Ectodermal cell (in vitro differentiated cells): ENCODE data around the gene ATP9A.
"Not testable (repeated sequence)": the region's sequence is repeated elsewhere in the genome, so short reads cannot be mapped to it uniquely, and the experiment has no call there.

Experiments used
- H3K27ac ChIP-seq: 2 replicates; pipeline ENCODE4 v1.7.0; 2013; ENCODE audit warnings: mild to moderate bottlenecking, low read depth, low read length; ENCODE audit not compliant: insufficient read depth, poor library complexity, severe bottlenecking
- H3K27me3 ChIP-seq: 2 replicates; pipeline ENCODE4 v1.7.0; 2013; ENCODE audit warnings: mild to moderate bottlenecking, low read length; ENCODE audit not compliant: insufficient read depth, control insufficient read depth, poor library complexity, severe bottlenecking
- H3K36me3 ChIP-seq: one replicate; pipeline ENCODE4 v1.7.0; 2013; ENCODE audit warnings: low read length; ENCODE audit not compliant: control insufficient read depth, insufficient read depth
- H3K4me1 ChIP-seq: one replicate; pipeline ENCODE4 v1.7.0; 2013; ENCODE audit warnings: low read length; ENCODE audit not compliant: control insufficient read depth, insufficient read depth
- H3K4me3 ChIP-seq: 2 replicates; pipeline ENCODE4 v1.7.0; 2013; ENCODE audit warnings: low read depth, low read length, control low read depth; ENCODE audit not compliant: insufficient read depth
- H3K9me3 ChIP-seq: 2 replicates; pipeline ENCODE4 v1.7.0; 2013; ENCODE audit warnings: mild to moderate bottlenecking, low read length, moderate library complexity; ENCODE audit not compliant: control insufficient read depth
- WGBS, 2 experiments: methylation state at CpG; one replicate each; pipeline ENCODE4 v1.1.7; 2013; ENCODE audit warnings: missing lambda C conversion rate in 2 of 2; 5-methylcytosine and 5-hydroxymethylcytosine counted together

The ATP9A gene

GRCh38 chr20:51792960-51793359 lies 24.8 kb upstream of the ATP9A start:
- peaks cover 53% of the 10 kb centered on the region for H3K36me3 ChIP-seq
- no peaks in the 10 kb centered on the region for H3K27me3 ChIP-seq
- no peak overlapping the region for H3K4me3 ChIP-seq
- no peaks in the 10 kb centered on the region for H3K9me3 ChIP-seq
- no peak overlapping the region for H3K27ac ChIP-seq
- peaks cover 21% of the 10 kb centered on the region for H3K4me1 ChIP-seq
- 96% methylated on average over 7 of the region's 7 CpGs for WGBS, 2 experiments

- H3K27ac ChIP-seq: no peak overlapping the region
- 96 to 97% methylated on average over 13 of the region's 13 CpGs for WGBS, 2 experiments
- no peaks in the 10 kb centered on the region for H3K9me3 ChIP-seq
- peaks cover 19% of the 10 kb centered on the region for H3K4me1 ChIP-seq
- H3K4me3 ChIP-seq: no peak overlapping the region
- H3K36me3 ChIP-seq: peaks cover 66% of the 10 kb centered on the region
- H3K27me3 ChIP-seq: no peaks in the 10 kb centered on the region
These were observed 23.4 kb upstream of the ATP9A start for GRCh38 chr20:51791626-51792025.

- Histone ChIP-seq H3K27ac (no peak overlapping the region), H3K36me3 (peaks cover 78% of the 10 kb centered on the region), H3K4me3 (no peak overlapping the region), H3K27me3 (no peaks in the 10 kb centered on the region), H3K9me3 (no peaks in the 10 kb centered on the region), H3K4me1 (peaks cover 8% of the 10 kb centered on the region)
- 97% methylated on average over 17 of the region's 17 CpGs for WGBS, 2 experiments
These were observed 22.1 kb upstream of the ATP9A start for GRCh38 chr20:51790256-51790655.

GRCh38 chr20:51789434-51789833 lies 21.2 kb upstream of the ATP9A start:
- Histone ChIP-seq H3K9me3 (no peaks in the 10 kb centered on the region), H3K4me1 (peaks cover 7% of the 10 kb centered on the region), H3K4me3 (no peak overlapping the region), H3K27me3 (no peaks in the 10 kb centered on the region), H3K27ac (no peak overlapping the region), H3K36me3 (peaks cover 85% of the 10 kb centered on the region)
- WGBS, 2 experiments: 93 to 98% methylated on average over 2 of the region's 2 CpGs

GRCh38 chr20:51788822-51789221 lies 20.6 kb upstream of the ATP9A start:
- H3K27ac ChIP-seq: no peak overlapping the region
- H3K9me3 ChIP-seq: no peaks in the 10 kb centered on the region
- peaks cover 4% of the 10 kb centered on the region for H3K4me1 ChIP-seq
- no peak overlapping the region for H3K4me3 ChIP-seq
- H3K36me3 ChIP-seq: peaks cover 91% of the 10 kb centered on the region
- 96% methylated on average over 14 of the region's 14 CpGs for WGBS, 2 experiments
- no peaks in the 10 kb centered on the region for H3K27me3 ChIP-seq

GRCh38 chr20:51784299-51784698 lies 16.1 kb upstream of the ATP9A start:
- Histone ChIP-seq H3K4me1 (no peaks in the 10 kb centered on the region), H3K27ac (no peak overlapping the region), H3K27me3 (no peaks in the 10 kb centered on the region), H3K36me3 (peaks cover 89% of the 10 kb centered on the region), H3K9me3 (no peaks in the 10 kb centered on the region), H3K4me3 (no peak overlapping the region)
- 95 to 97% methylated on average over 15 of the region's 15 CpGs for WGBS, 2 experiments

GRCh38 chr20:51778229-51778759 lies 10.1 kb upstream of the ATP9A start:
- H3K27me3 ChIP-seq, H3K27ac ChIP-seq, H3K9me3 ChIP-seq, H3K4me1 ChIP-seq, H3K4me3 ChIP-seq: not testable (repeated sequence)
- 84 to 97% methylated on average over 2 to 4 of the region's 4 CpGs for WGBS, 2 experiments
- peaks cover 32% of the 10 kb centered on the region for H3K36me3 ChIP-seq

GRCh38 chr20:51775241-51775640 lies 7.1 kb upstream of the ATP9A start:
- WGBS, 2 experiments: 100% methylated on average over 1 of the region's 1 CpG; no CpG with 5 or more reads in 1 of the 2 experiments
- H3K27me3 ChIP-seq: no peaks in the 10 kb centered on the region
- H3K4me1 ChIP-seq: no peaks in the 10 kb centered on the region
- peaks cover 6% of the 10 kb centered on the region for H3K36me3 ChIP-seq
- H3K27ac ChIP-seq: no peak overlapping the region
- no peak overlapping the region for H3K4me3 ChIP-seq
- no peaks in the 10 kb centered on the region for H3K9me3 ChIP-seq

GRCh38 chr20:51772236-51772635 lies 4.0 kb upstream of the ATP9A start:
- no peaks in the 10 kb centered on the region for H3K4me1 ChIP-seq
- peaks cover 14% of the 10 kb centered on the region for H3K27me3 ChIP-seq
- H3K27ac ChIP-seq: no peak overlapping the region
- H3K36me3 ChIP-seq: no peaks in the 10 kb centered on the region
- 87 to 88% methylated on average over 4 of the region's 4 CpGs for WGBS, 2 experiments
- no peaks in the 10 kb centered on the region for H3K9me3 ChIP-seq
- H3K4me3 ChIP-seq: no peak overlapping the region

- no peaks in the 10 kb centered on the region for H3K36me3 ChIP-seq
- no peak overlapping the region for H3K4me3 ChIP-seq
- 92 to 95% methylated on average over 9 of the region's 9 CpGs for WGBS, 2 experiments
- H3K27ac ChIP-seq: no peak overlapping the region
- no peaks in the 10 kb centered on the region for H3K9me3 ChIP-seq
- H3K4me1 ChIP-seq: no peaks in the 10 kb centered on the region
- peaks cover 14% of the 10 kb centered on the region for H3K27me3 ChIP-seq
These were observed 1.9 kb upstream of the ATP9A start for GRCh38 chr20:51769976-51770615.
